CD4-positive, alpha-beta T cell (primary cell): ENCODE data around the gene PHF3. TPM values are rescaled to one million over a fixed set of nuclear protein-coding genes. Genes with fewer than 3 reads are reported as not detected.

Experiments
- ATAC-seq: fragments of 200-7000 bp; cut with Tn5 transposase; one replicate; pipeline ENCODE4 v1.10.0; 2022; ENCODE audit warnings: mild to moderate bottlenecking; ENCODE audit not compliant: poor library complexity
- CTCF ChIA-PET: fragments of 350-600 bp; sonication (Branson Sonifier 250); formaldehyde crosslinking; loops from one replicate; lab custom pipeline; 2021; ENCODE audit warnings: antibody characterized with exemption, inconsistent platforms; lab: Charles Lee
- POLR2A ChIA-PET: fragments of 350-600 bp; sonication (Branson Sonifier 250); formaldehyde crosslinking; loops from one replicate; lab custom pipeline; 2021; ENCODE audit warnings: antibody characterized with exemption, inconsistent platforms; lab: Charles Lee
- DNase-seq, 14 experiments: peaks; one replicate each; pipeline ENCODE4 v3.0.0-alpha.2; 2013 to 2020; ENCODE audit warnings: mixed read lengths in 2 of 14
- H3K27ac ChIP-seq, 2 donors: one replicate each; pipeline versions ENCODE4 v1.5.1 to v1.7.0; 2013; ENCODE audit warnings: low read length in 2 of 2, low read depth in 1 of 2, mild to moderate bottlenecking in 1 of 2
- H3K27me3 ChIP-seq, 2 experiments: 1 replicate in 1 of 2; 2 replicates in 1 of 2; pipeline versions ENCODE4 v1.6.1 to v1.7.0; 2013; ENCODE audit warnings: low read length in 2 of 2, control low read depth in 1 of 2, mild to moderate bottlenecking in 1 of 2, moderate library complexity in 1 of 2; ENCODE audit not compliant: insufficient read depth in 2 of 2, control insufficient read depth in 1 of 2
- H3K36me3 ChIP-seq: one replicate; pipeline ENCODE4 v1.6.1; 2013; ENCODE audit warnings: low read length, control low read depth; ENCODE audit not compliant: insufficient read depth
- H3K4me1 ChIP-seq: one replicate; pipeline ENCODE4 v1.6.1; 2013; ENCODE audit warnings: low read length, control low read depth; ENCODE audit not compliant: insufficient read depth
- H3K4me3 ChIP-seq: one replicate; pipeline ENCODE4 v1.5.1; 2013; ENCODE audit warnings: mild to moderate bottlenecking, low read length, moderate library complexity
- H3K9me3 ChIP-seq, 2 experiments: 1 replicate in 1 of 2; 2 replicates in 1 of 2; pipeline versions ENCODE4 v1.6.1 to v1.7.0; 2013; ENCODE audit warnings: low read length in 2 of 2, mild to moderate bottlenecking in 2 of 2, control low read depth in 1 of 2, moderate library complexity in 1 of 2; ENCODE audit not compliant: control insufficient read depth in 1 of 2, insufficient read depth in 1 of 2
- H3K27ac Mint-ChIP-seq: one replicate; pipeline ENCODE4 v1.8.0; 2020; ENCODE audit warnings: mixed read lengths
- H3K27me3 Mint-ChIP-seq: one replicate; pipeline ENCODE4 v1.8.0; 2021; ENCODE audit warnings: mixed read lengths
- H3K36me3 Mint-ChIP-seq: one replicate; pipeline ENCODE4 v1.8.0; 2021; ENCODE audit warnings: low read depth, mixed read lengths
- H3K4me1 Mint-ChIP-seq: one replicate; pipeline ENCODE4 v1.8.0; 2021; ENCODE audit warnings: low read depth, mixed read lengths
- H3K4me3 Mint-ChIP-seq: one replicate; pipeline ENCODE4 v1.8.0; 2020; ENCODE audit warnings: mild to moderate bottlenecking, mixed read lengths
- H3K9me3 Mint-ChIP-seq: one replicate; pipeline ENCODE4 v1.8.0; 2020; ENCODE audit warnings: mixed read lengths
- intact Hi-C, 2 experiments: fragments of 100-400 bp; cut with DNase I in 1 of 2; cut with micrococcal nuclease in 1 of 2; formaldehyde crosslinking; loops; one replicate each; pipeline versions ENCODE4 v1.15.1 to v1.9.0; 2023 to 2025; cut with DNase I, micrococcal nuclease
- total RNA-seq, 174 experiments: library from RNA in 2 of 174; stranded (reverse) in 2 of 174; gene quantifications; one replicate each; pipeline ENCODE4 v1.2.3 and lab custom pipeline; 2021 to 2026
- TF ChIP-seq, protein P1 (sequence below): fragments of 200-600 bp; IDR thresholded peaks from one replicate; pipeline ENCODE4 v1.8.0; 2022; ENCODE audit warnings: antibody characterized with exemption, mild to moderate bottlenecking

The PHF3 gene
- total RNA-seq, 2 experiments from 2014 or later = 125 to 136 TPM

DNA sequence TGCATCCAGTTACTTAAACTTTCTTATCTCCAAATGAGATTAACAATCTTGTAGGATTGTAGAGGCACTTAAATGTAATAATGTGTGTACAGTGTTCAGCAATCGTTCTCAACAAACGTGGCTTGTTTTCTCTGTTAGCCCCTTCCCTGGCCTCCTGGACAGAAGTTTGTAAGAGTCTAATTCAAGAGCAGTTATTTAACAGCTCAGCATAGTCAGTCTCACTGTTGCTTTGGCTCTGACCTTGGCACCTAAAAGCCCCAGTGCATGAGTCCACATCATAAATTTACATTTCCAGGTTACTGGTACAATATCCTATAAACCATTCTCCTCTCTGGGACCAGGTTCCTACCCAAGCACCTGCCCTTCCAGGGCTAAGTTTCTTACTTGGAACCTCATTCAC lies 11.5 kb upstream of the PHF3 start:
- no peak overlapping the region for H3K4me3 Mint-ChIP-seq
- H3K36me3 Mint-ChIP-seq = no peaks in the 10 kb centered on the region
- TF ChIP-seq, protein P1, sequence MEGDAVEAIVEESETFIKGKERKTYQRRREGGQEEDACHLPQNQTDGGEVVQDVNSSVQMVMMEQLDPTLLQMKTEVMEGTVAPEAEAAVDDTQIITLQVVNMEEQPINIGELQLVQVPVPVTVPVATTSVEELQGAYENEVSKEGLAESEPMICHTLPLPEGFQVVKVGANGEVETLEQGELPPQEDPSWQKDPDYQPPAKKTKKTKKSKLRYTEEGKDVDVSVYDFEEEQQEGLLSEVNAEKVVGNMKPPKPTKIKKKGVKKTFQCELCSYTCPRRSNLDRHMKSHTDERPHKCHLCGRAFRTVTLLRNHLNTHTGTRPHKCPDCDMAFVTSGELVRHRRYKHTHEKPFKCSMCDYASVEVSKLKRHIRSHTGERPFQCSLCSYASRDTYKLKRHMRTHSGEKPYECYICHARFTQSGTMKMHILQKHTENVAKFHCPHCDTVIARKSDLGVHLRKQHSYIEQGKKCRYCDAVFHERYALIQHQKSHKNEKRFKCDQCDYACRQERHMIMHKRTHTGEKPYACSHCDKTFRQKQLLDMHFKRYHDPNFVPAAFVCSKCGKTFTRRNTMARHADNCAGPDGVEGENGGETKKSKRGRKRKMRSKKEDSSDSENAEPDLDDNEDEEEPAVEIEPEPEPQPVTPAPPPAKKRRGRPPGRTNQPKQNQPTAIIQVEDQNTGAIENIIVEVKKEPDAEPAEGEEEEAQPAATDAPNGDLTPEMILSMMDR = no peak
- Histone ChIP-seq H3K9me3 (no peaks in the 10 kb centered on the region), H3K27me3 (peaks cover 0 to 5% of the 10 kb centered on the region in 2 experiments), H3K4me1 (no peaks in the 10 kb centered on the region), H3K36me3 (no peaks in the 10 kb centered on the region), H3K4me3 (no peak overlapping the region), H3K27ac (no peak overlapping the region)
- POLR2A ChIA-PET = interaction anchor here (0.6 to 2.1 kb wide), 2 partner anchors 12 to 169 kb away, joined by 3 to 8 read pairs; partner anchors contain the start of gene PHF3
- intact Hi-C loops = no loop called here
- CTCF ChIA-PET = interaction anchor here (0.6 to 1.1 kb wide), 2 partner anchors 25 to 27 kb away, joined by 4 to 5 read pairs; no protein-coding TSS in a partner anchor
- H3K27ac Mint-ChIP-seq = no peak overlapping the region
- peaks cover 36% of the 10 kb centered on the region for H3K27me3 Mint-ChIP-seq
- no peak for ATAC-seq
- no peak for DNase-seq
- H3K9me3 Mint-ChIP-seq = no peaks in the 10 kb centered on the region
- H3K4me1 Mint-ChIP-seq = no peaks in the 10 kb centered on the region

DNA sequence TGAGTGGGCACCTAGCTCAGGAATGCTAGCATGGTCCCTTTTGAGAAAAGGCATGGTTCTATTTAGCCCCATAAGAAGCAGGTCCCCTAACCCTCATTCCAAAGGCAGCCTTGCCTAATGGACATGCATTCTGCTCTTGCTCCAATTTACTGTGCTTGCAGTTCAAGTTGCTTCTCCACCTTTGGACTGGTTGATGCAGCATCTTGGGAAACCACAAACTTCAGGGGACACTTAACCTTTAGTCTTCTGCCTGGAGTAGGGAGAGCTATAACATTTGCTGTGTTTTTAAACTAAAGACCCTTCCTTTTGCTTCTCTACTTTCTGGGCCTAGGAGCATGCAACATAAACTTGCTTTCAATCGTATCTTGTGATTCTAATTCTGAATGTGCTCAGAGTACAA lies 5.1 kb upstream of the PHF3 start:
- no peak for ATAC-seq
- Histone ChIP-seq H3K27me3 (no peaks in the 10 kb centered on the region), H3K27ac (no peak overlapping the region), H3K9me3 (no peaks in the 10 kb centered on the region), H3K4me1 (peaks cover 7% of the 10 kb centered on the region), H3K4me3 (no peak overlapping the region), H3K36me3 (no peaks in the 10 kb centered on the region)
- TF ChIP-seq, protein P1 = no peak
- Mint-ChIP-seq H3K27me3 (no peaks in the 10 kb centered on the region), H3K36me3 (peaks cover 4% of the 10 kb centered on the region), H3K4me3 (no peak overlapping the region), H3K4me1 (peaks cover 12% of the 10 kb centered on the region), H3K9me3 (no peaks in the 10 kb centered on the region), H3K27ac (no peak overlapping the region)
- CTCF ChIA-PET = interaction anchor here (1.4 kb wide), 1 partner anchor 32 kb away, joined by 5 read pairs; no protein-coding TSS in a partner anchor
- intact Hi-C loops = no loop called here
- POLR2A ChIA-PET = no interaction called here
- DNase-seq = no peak

DNA sequence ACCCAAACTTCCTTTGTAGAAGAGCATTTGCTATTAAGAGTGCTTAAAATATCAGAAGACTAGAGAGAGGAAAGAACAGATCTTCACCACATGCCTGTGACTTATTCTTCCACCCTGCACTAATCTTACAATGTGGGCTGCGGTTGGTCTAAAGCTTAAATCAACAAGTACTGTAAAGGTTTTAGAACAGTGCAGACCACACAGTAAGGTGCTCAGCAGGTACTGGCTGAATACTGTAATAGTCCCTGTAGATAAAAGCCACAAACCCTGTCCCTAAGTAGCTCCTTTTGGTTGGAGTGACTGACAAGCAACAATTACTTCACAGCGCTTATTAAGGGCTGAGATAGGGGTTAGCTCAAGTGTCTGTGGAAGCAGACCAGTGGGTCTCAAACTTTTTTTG lies 972 bp upstream of the PHF3 start:
- ATAC-seq (no peak), DNase-seq (peak in 2 of 14 experiments; percentile 12 to 17)
- peaks cover 11% of the 10 kb centered on the region for H3K36me3 Mint-ChIP-seq
- H3K4me1 Mint-ChIP-seq = peaks cover 45% of the 10 kb centered on the region
- H3K9me3 Mint-ChIP-seq = no peaks in the 10 kb centered on the region
- Histone ChIP-seq H3K36me3 (no peaks in the 10 kb centered on the region), H3K4me1 (peaks cover 7% of the 10 kb centered on the region), H3K9me3 (no peaks in the 10 kb centered on the region), H3K27ac (peak overlapping the region; percentile 83 to 97), H3K27me3 (no peaks in the 10 kb centered on the region), H3K4me3 (no peak overlapping the region)
- no peaks in the 10 kb centered on the region for H3K27me3 Mint-ChIP-seq
- ChIA-PET POLR2A (interaction anchor here (0.7 to 4.5 kb wide), 11 partner anchors 7 to 64 kb away, joined by 3 to 107 read pairs (median 12); partner anchors contain the start of genes LOC128125822 and PTP4A1), CTCF (interaction anchor here (1.0 to 4.2 kb wide), 6 partner anchors 9 to 60 kb away, joined by 3 to 18 read pairs (median 4); no protein-coding TSS in a partner anchor)
- intact Hi-C loops = loop anchor here (1.0 to 5.0 kb wide), 4 partner anchors 37 to 73 kb away; partner anchors contain the start of genes LOC128125822 (in 2 of the 2) and PTP4A1 (in 2 of the 2)
- TF ChIP-seq, protein P1 = no peak
- peak overlapping the region; percentile 93 for H3K4me3 Mint-ChIP-seq
- H3K27ac Mint-ChIP-seq = peak overlapping the region; percentile 99
